ENCODE results near the gene CBFA2T3.
"Not testable (repeated sequence)": the region's sequence is repeated elsewhere in the genome, so short reads cannot be mapped to it uniquely, and the experiment has no call there.

Gene CBFA2T3

GRCh38 chr16:88897696-88898425, 79.1 kb downstream of the CBFA2T3 start:
- H3K4me1 ChIP-seq (ENCODE audit: control insufficient read depth in 2 of 2, insufficient read depth in 2 of 2, low read length in 2 of 2), result no peaks in the 10 kb centered on the region
- no peak overlapping the region for H3K9ac ChIP-seq (ENCODE audit: low read depth in 1 of 2, low read length in 2 of 2)
- H3K9me3 ChIP-seq (ENCODE audit: control insufficient read depth in 2 of 2, low read length in 2 of 2), result no peaks in the 10 kb centered on the region
- H3K36me3 ChIP-seq (ENCODE audit: control insufficient read depth in 2 of 2, insufficient read depth in 2 of 2, low read length in 2 of 2), result no peaks in the 10 kb centered on the region
- H3K27ac ChIP-seq (ENCODE audit: low read depth in 2 of 2, low read length in 2 of 2), result no peak overlapping the region
- H3K4me3 ChIP-seq (ENCODE audit: low read length in 2 of 2), result no peak overlapping the region
- no peaks in the 10 kb centered on the region for H3K27me3 ChIP-seq (ENCODE audit: control insufficient read depth in 2 of 2, insufficient read depth in 2 of 2, low read length in 2 of 2)

- Histone ChIP-seq H3K4me1 (ENCODE audit: control insufficient read depth in 2 of 2, insufficient read depth in 2 of 2, low read length in 2 of 2) (no peaks in the 10 kb centered on the region), H3K9ac (ENCODE audit: low read depth in 1 of 2, low read length in 2 of 2) (no peak overlapping the region), H3K9me3 (ENCODE audit: control insufficient read depth in 2 of 2, low read length in 2 of 2) (no peaks in the 10 kb centered on the region), H3K27ac (ENCODE audit: low read depth in 2 of 2, low read length in 2 of 2) (no peak overlapping the region), H3K4me3 (ENCODE audit: low read length in 2 of 2) (no peak overlapping the region), H3K36me3 (ENCODE audit: control insufficient read depth in 2 of 2, insufficient read depth in 2 of 2, low read length in 2 of 2) (peaks cover 0 to 4% of the 10 kb centered on the region in 2 donors), H3K27me3 (ENCODE audit: control insufficient read depth in 2 of 2, insufficient read depth in 2 of 2, low read length in 2 of 2) (no peaks in the 10 kb centered on the region)
Observed at GRCh38 chr16:88896238-88897070, 80.6 kb downstream of the CBFA2T3 start.

GRCh38 chr16:88895335-88895734, 81.7 kb downstream of the CBFA2T3 start:
- H3K9me3 ChIP-seq (ENCODE audit: control insufficient read depth in 2 of 2, low read length in 2 of 2), result no peaks in the 10 kb centered on the region
- H3K9ac ChIP-seq (ENCODE audit: low read depth in 1 of 2, low read length in 2 of 2), result no peak overlapping the region
- H3K4me1 ChIP-seq (ENCODE audit: control insufficient read depth in 2 of 2, insufficient read depth in 2 of 2, low read length in 2 of 2), result no peaks in the 10 kb centered on the region
- H3K4me3 ChIP-seq (ENCODE audit: low read length in 2 of 2), result no peak overlapping the region
- no peak overlapping the region for H3K27ac ChIP-seq (ENCODE audit: low read depth in 2 of 2, low read length in 2 of 2)
- H3K36me3 ChIP-seq (ENCODE audit: control insufficient read depth in 2 of 2, insufficient read depth in 2 of 2, low read length in 2 of 2), result peaks cover 0 to 7% of the 10 kb centered on the region in 2 donors
- H3K27me3 ChIP-seq (ENCODE audit: control insufficient read depth in 2 of 2, insufficient read depth in 2 of 2, low read length in 2 of 2), result no peaks in the 10 kb centered on the region

GRCh38 chr16:88894681-88895300, 82.2 kb downstream of the CBFA2T3 start:
- H3K9me3 ChIP-seq (ENCODE audit: control insufficient read depth in 2 of 2, low read length in 2 of 2), result no peaks in the 10 kb centered on the region
- H3K36me3 ChIP-seq (ENCODE audit: control insufficient read depth in 2 of 2, insufficient read depth in 2 of 2, low read length in 2 of 2), result peaks cover 0 to 9% of the 10 kb centered on the region in 2 donors
- no peaks in the 10 kb centered on the region for H3K4me1 ChIP-seq (ENCODE audit: control insufficient read depth in 2 of 2, insufficient read depth in 2 of 2, low read length in 2 of 2)
- H3K27me3 ChIP-seq (ENCODE audit: control insufficient read depth in 2 of 2, insufficient read depth in 2 of 2, low read length in 2 of 2), result no peaks in the 10 kb centered on the region
- H3K27ac ChIP-seq (ENCODE audit: low read depth in 2 of 2, low read length in 2 of 2), result no peak overlapping the region
- H3K4me3 ChIP-seq (ENCODE audit: low read length in 2 of 2), result no peak overlapping the region
- no peak overlapping the region for H3K9ac ChIP-seq (ENCODE audit: low read depth in 1 of 2, low read length in 2 of 2)

- not testable (repeated sequence) for H3K27ac ChIP-seq (ENCODE audit: low read depth in 2 of 2, low read length in 2 of 2); H3K4me3 ChIP-seq (ENCODE audit: low read length in 2 of 2); H3K9ac ChIP-seq (ENCODE audit: low read depth in 1 of 2, low read length in 2 of 2); H3K4me1 ChIP-seq (ENCODE audit: control insufficient read depth in 2 of 2, insufficient read depth in 2 of 2, low read length in 2 of 2); H3K27me3 ChIP-seq (ENCODE audit: control insufficient read depth in 2 of 2, insufficient read depth in 2 of 2, low read length in 2 of 2); H3K36me3 ChIP-seq (ENCODE audit: control insufficient read depth in 2 of 2, insufficient read depth in 2 of 2, low read length in 2 of 2); H3K9me3 ChIP-seq (ENCODE audit: control insufficient read depth in 2 of 2, low read length in 2 of 2)
Observed at GRCh38 chr16:88894266-88894665, 82.7 kb downstream of the CBFA2T3 start.

- no peaks in the 10 kb centered on the region for H3K27me3 ChIP-seq (ENCODE audit: control insufficient read depth in 2 of 2, insufficient read depth in 2 of 2, low read length in 2 of 2)
- H3K36me3 ChIP-seq (ENCODE audit: control insufficient read depth in 2 of 2, insufficient read depth in 2 of 2, low read length in 2 of 2), result peaks cover 0 to 9% of the 10 kb centered on the region in 2 donors
- H3K27ac ChIP-seq (ENCODE audit: low read depth in 2 of 2, low read length in 2 of 2), result no peak overlapping the region
- H3K4me3 ChIP-seq (ENCODE audit: low read length in 2 of 2), result no peak overlapping the region
- H3K9me3 ChIP-seq (ENCODE audit: control insufficient read depth in 2 of 2, low read length in 2 of 2), result no peaks in the 10 kb centered on the region
- no peaks in the 10 kb centered on the region for H3K4me1 ChIP-seq (ENCODE audit: control insufficient read depth in 2 of 2, insufficient read depth in 2 of 2, low read length in 2 of 2)
- no peak overlapping the region for H3K9ac ChIP-seq (ENCODE audit: low read depth in 1 of 2, low read length in 2 of 2)
Observed at GRCh38 chr16:88893127-88893968, 83.7 kb downstream of the CBFA2T3 start.

GRCh38 chr16:88892065-88892464, 84.9 kb downstream of the CBFA2T3 start:
- peaks cover 0 to 9% of the 10 kb centered on the region in 2 donors for H3K36me3 ChIP-seq (ENCODE audit: control insufficient read depth in 2 of 2, insufficient read depth in 2 of 2, low read length in 2 of 2)
- H3K27me3 ChIP-seq (ENCODE audit: control insufficient read depth in 2 of 2, insufficient read depth in 2 of 2, low read length in 2 of 2), result no peaks in the 10 kb centered on the region
- H3K4me3 ChIP-seq (ENCODE audit: low read length in 2 of 2), result no peak overlapping the region
- H3K27ac ChIP-seq (ENCODE audit: low read depth in 2 of 2, low read length in 2 of 2), result no peak overlapping the region
- no peak overlapping the region for H3K9ac ChIP-seq (ENCODE audit: low read depth in 1 of 2, low read length in 2 of 2)
- H3K9me3 ChIP-seq (ENCODE audit: control insufficient read depth in 2 of 2, low read length in 2 of 2), result no peaks in the 10 kb centered on the region
- H3K4me1 ChIP-seq (ENCODE audit: control insufficient read depth in 2 of 2, insufficient read depth in 2 of 2, low read length in 2 of 2), result peaks cover 0 to 3% of the 10 kb centered on the region in 2 donors

- H3K27ac ChIP-seq (ENCODE audit: low read depth in 2 of 2, low read length in 2 of 2), result no peak overlapping the region
- no peaks in the 10 kb centered on the region for H3K27me3 ChIP-seq (ENCODE audit: control insufficient read depth in 2 of 2, insufficient read depth in 2 of 2, low read length in 2 of 2)
- H3K36me3 ChIP-seq (ENCODE audit: control insufficient read depth in 2 of 2, insufficient read depth in 2 of 2, low read length in 2 of 2), result peaks cover 0 to 9% of the 10 kb centered on the region in 2 donors
- H3K9ac ChIP-seq (ENCODE audit: low read depth in 1 of 2, low read length in 2 of 2), result no peak overlapping the region
- H3K4me1 ChIP-seq (ENCODE audit: control insufficient read depth in 2 of 2, insufficient read depth in 2 of 2, low read length in 2 of 2), result peaks cover 0 to 3% of the 10 kb centered on the region in 2 donors
- H3K9me3 ChIP-seq (ENCODE audit: control insufficient read depth in 2 of 2, low read length in 2 of 2), result no peaks in the 10 kb centered on the region
- no peak overlapping the region for H3K4me3 ChIP-seq (ENCODE audit: low read length in 2 of 2)
Observed at GRCh38 chr16:88891083-88891482, 85.9 kb downstream of the CBFA2T3 start.

- not testable (repeated sequence) for H3K4me1 ChIP-seq (ENCODE audit: control insufficient read depth in 2 of 2, insufficient read depth in 2 of 2, low read length in 2 of 2); H3K9ac ChIP-seq (ENCODE audit: low read depth in 1 of 2, low read length in 2 of 2); H3K9me3 ChIP-seq (ENCODE audit: control insufficient read depth in 2 of 2, low read length in 2 of 2); H3K27me3 ChIP-seq (ENCODE audit: control insufficient read depth in 2 of 2, insufficient read depth in 2 of 2, low read length in 2 of 2); H3K4me3 ChIP-seq (ENCODE audit: low read length in 2 of 2); H3K36me3 ChIP-seq (ENCODE audit: control insufficient read depth in 2 of 2, insufficient read depth in 2 of 2, low read length in 2 of 2); H3K27ac ChIP-seq (ENCODE audit: low read depth in 2 of 2, low read length in 2 of 2)
Observed at GRCh38 chr16:88889702-88890352, 87.2 kb downstream of the CBFA2T3 start.

Data from mucosa of rectum (tissue), 2 donors.